HEK293T (cell line): ENCODE results near the gene ZNF513.

Experiments
- ARNT ChIP-seq: fragments of 450-650 bp; IDR thresholded peaks from 2 replicates; pipeline ENCODE4 v1.6.1; 2017; ENCODE audit warnings: mild to moderate bottlenecking
- BHLHE40 ChIP-seq: fragments of 450-650 bp; IDR thresholded peaks from 2 replicates; pipeline ENCODE4 v1.6.1; 2016; ENCODE audit warnings: mild to moderate bottlenecking, moderate library complexity, borderline replicate concordance
- ELF4 ChIP-seq: fragments of 450-650 bp; IDR thresholded peaks from 2 replicates; pipeline ENCODE4 v1.6.1; 2017; ENCODE audit warnings: antibody characterized with exemption
- FOXK2 ChIP-seq: fragments of 450-650 bp; IDR thresholded peaks from 2 replicates; pipeline ENCODE4 v1.6.1; 2016; ENCODE audit warnings: mild to moderate bottlenecking
- FOXM1 ChIP-seq: fragments of 450-650 bp; IDR thresholded peaks from 2 replicates; pipeline ENCODE4 v1.6.1; 2017; ENCODE audit warnings: mild to moderate bottlenecking, borderline replicate concordance
- HDGF ChIP-seq: fragments of 450-650 bp; IDR thresholded peaks from 2 replicates; pipeline ENCODE4 v1.6.1; 2017; ENCODE audit warnings: antibody characterized with exemption, borderline replicate concordance
- LEF1 ChIP-seq: fragments of 450-650 bp; IDR thresholded peaks from 2 replicates; pipeline ENCODE4 v1.6.1; 2017; ENCODE audit warnings: mild to moderate bottlenecking, borderline replicate concordance
- SP1 ChIP-seq: fragments of 450-650 bp; IDR thresholded peaks from 2 replicates; pipeline ENCODE4 v1.6.1; 2017
- TARDBP ChIP-seq: fragments of 450-650 bp; IDR thresholded peaks from 2 replicates; pipeline ENCODE4 v1.6.1; 2016

DNA sequence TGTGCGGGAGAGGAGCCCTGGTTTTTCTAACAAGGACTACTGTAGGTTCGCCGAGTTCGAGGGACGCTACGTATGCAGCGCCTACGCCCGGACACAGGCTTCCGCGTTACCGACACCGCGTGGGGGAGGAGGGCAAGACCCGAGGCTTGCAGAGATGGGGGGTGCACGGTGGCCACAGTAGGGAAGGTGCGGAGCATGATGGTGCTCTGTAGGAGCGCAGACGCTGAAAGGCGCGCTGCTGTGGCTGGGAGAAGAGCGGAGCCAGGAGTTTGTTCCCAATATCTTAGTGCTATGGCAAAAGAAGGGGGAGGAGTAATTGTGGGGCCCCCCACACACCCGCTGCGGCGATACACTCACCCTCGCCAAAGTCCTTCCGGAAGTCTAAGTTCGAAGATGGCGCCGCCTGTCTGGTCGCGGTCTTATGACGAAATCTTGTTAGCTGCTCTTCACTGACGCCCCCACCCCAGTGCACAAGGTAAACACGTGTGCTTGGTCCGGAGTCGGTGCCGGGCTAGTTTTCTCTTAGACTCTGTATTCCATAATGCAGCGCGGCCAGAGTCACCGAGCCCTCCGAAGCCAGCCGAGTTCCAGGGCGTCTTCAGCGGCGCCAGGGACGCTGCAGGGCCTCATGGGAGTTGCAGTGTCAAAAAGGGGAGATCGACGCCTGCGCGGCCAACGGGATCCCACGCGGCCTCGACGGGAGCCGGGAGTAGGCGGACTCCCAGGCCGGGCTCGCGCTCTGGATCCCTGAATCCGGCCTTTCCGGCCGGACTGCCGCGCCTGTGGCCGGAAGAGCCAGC lies 24.0 kb downstream of the ZNF513 start, which contains the start of gene GTF3C2:
- TF ChIP-seq HDGF, result no peak
- TF ChIP-seq BHLHE40, result no peak
- TF ChIP-seq TARDBP, result no peak
- no peak for TF ChIP-seq ARNT
- TF ChIP-seq FOXK2, result peak; percentile 78
- TF ChIP-seq LEF1, result no peak
- TF ChIP-seq SP1, result no peak
- TF ChIP-seq FOXM1, result no peak
- peak; percentile 44 for TF ChIP-seq ELF4
